Measurements from ENCODE around the gene APOA4. TPM values are rescaled to one million over a fixed set of nuclear protein-coding genes. Genes with fewer than 3 reads are reported as not detected.

Gene APOA4
- polyA plus RNA-seq, 1 donor from 2014 or later: not detected

DNA sequence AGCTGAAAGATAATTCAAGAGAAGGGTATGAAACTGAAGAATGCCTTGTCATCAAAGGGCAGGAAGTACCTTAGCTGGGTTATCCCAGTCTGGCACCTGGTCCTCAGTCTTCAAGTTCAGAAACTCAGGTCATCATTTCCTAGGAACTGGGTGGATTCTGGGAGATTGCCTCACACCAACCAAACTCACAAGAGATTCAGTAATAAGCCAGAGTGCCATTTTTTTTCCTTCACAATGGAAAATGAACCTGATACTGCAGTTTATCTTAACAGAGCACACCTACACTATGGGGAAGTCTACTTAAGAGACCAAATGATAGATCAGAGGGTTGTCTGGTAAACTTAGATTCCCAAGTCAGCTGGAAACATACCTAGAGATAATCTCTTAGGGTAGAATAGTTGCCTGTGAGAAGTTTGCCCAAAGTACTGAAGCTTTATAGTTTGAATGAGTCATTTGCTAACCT, 46.6 kb downstream of the APOA4 start:
- no peak overlapping the region for H2AFZ ChIP-seq (ENCODE audit: low read depth, low read length)
- no peaks in the 10 kb centered on the region for H4K20me1 ChIP-seq (ENCODE audit: insufficient read depth)
- TF ChIP-seq EP300 (conservative IDR thresholded peaks at IDR 0.05; ENCODE audit: poor library complexity, severe bottlenecking) (no peak), TAF1 (IDR thresholded peaks at IDR 0.05; ENCODE audit: low read depth) (no peak), MXI1 (conservative IDR thresholded peaks at IDR 0.05; ENCODE audit: poor library complexity, severe bottlenecking) (no peak), SMC3 (conservative IDR thresholded peaks at IDR 0.05; ENCODE audit: poor library complexity) (no peak), POLR2AphosphoS5 (IDR thresholded peaks at IDR 0.05) (no peak), RAD21 (conservative IDR thresholded peaks at IDR 0.05) (no peak), EZH2 (IDR thresholded peaks at IDR 0.05; ENCODE audit: borderline replicate concordance, insufficient read depth, low read length, poor library complexity, severe bottlenecking) (no peak)
- TF ChIP-seq, protein P1, sequence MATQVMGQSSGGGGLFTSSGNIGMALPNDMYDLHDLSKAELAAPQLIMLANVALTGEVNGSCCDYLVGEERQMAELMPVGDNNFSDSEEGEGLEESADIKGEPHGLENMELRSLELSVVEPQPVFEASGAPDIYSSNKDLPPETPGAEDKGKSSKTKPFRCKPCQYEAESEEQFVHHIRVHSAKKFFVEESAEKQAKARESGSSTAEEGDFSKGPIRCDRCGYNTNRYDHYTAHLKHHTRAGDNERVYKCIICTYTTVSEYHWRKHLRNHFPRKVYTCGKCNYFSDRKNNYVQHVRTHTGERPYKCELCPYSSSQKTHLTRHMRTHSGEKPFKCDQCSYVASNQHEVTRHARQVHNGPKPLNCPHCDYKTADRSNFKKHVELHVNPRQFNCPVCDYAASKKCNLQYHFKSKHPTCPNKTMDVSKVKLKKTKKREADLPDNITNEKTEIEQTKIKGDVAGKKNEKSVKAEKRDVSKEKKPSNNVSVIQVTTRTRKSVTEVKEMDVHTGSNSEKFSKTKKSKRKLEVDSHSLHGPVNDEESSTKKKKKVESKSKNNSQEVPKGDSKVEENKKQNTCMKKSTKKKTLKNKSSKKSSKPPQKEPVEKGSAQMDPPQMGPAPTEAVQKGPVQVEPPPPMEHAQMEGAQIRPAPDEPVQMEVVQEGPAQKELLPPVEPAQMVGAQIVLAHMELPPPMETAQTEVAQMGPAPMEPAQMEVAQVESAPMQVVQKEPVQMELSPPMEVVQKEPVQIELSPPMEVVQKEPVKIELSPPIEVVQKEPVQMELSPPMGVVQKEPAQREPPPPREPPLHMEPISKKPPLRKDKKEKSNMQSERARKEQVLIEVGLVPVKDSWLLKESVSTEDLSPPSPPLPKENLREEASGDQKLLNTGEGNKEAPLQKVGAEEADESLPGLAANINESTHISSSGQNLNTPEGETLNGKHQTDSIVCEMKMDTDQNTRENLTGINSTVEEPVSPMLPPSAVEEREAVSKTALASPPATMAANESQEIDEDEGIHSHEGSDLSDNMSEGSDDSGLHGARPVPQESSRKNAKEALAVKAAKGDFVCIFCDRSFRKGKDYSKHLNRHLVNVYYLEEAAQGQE (IDR thresholded peaks at IDR 0.05; ENCODE audit: borderline replicate concordance): no peak
- TF ChIP-seq, protein P2, sequence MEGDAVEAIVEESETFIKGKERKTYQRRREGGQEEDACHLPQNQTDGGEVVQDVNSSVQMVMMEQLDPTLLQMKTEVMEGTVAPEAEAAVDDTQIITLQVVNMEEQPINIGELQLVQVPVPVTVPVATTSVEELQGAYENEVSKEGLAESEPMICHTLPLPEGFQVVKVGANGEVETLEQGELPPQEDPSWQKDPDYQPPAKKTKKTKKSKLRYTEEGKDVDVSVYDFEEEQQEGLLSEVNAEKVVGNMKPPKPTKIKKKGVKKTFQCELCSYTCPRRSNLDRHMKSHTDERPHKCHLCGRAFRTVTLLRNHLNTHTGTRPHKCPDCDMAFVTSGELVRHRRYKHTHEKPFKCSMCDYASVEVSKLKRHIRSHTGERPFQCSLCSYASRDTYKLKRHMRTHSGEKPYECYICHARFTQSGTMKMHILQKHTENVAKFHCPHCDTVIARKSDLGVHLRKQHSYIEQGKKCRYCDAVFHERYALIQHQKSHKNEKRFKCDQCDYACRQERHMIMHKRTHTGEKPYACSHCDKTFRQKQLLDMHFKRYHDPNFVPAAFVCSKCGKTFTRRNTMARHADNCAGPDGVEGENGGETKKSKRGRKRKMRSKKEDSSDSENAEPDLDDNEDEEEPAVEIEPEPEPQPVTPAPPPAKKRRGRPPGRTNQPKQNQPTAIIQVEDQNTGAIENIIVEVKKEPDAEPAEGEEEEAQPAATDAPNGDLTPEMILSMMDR (IDR thresholded peaks at IDR 0.05; ENCODE audit: poor library complexity, severe bottlenecking): no peak
- H3K27me3 ChIP-seq (ENCODE audit: insufficient read depth, low read depth, low read length): no peaks in the 10 kb centered on the region
- H3K27ac ChIP-seq (ENCODE audit: low read length): no peak overlapping the region
- H3K4me3 ChIP-seq (ENCODE audit: low read length): no peak overlapping the region
- no peaks in the 10 kb centered on the region for H3F3A ChIP-seq (ENCODE audit: insufficient read depth, low read length, poor library complexity, severe bottlenecking)
- no peaks in the 10 kb centered on the region for H3K9me3 ChIP-seq (ENCODE audit: low read length)
- no peak overlapping the region for H3K4me2 ChIP-seq (ENCODE audit: low read length)
- no peaks in the 10 kb centered on the region for H3K36me3 ChIP-seq (ENCODE audit: insufficient read depth, low read length)
- H3K9me2 ChIP-seq (ENCODE audit: insufficient read depth, low read length): no peaks in the 10 kb centered on the region
- H3K79me2 ChIP-seq (replicated peaks; ENCODE audit: insufficient read depth, low read length): peaks cover 7% of the 10 kb centered on the region
- no peak overlapping the region for H3K9ac ChIP-seq (ENCODE audit: low read length)

DNA sequence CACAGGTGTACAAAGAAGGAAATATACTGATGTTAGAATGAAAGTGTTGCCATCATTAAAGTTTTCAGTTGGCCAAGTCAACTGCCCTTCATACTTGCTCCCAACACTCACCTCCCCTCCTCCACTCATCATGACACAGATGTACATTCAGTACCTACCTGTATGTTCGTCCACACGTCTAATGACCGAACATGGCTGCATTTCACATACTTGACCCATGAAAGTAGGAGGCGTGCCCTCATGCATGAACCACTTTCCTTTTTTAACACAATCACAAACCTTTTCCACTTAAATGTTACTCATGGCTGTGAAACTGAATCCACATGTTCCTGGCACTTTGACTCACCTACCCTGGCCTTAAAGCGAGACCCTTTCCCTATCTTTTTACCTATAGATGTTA, 47.1 kb downstream of the APOA4 start:
- no peaks in the 10 kb centered on the region for H4K20me1 ChIP-seq (ENCODE audit: insufficient read depth)
- TF ChIP-seq MXI1 (conservative IDR thresholded peaks at IDR 0.05; ENCODE audit: poor library complexity, severe bottlenecking): no peak
- TF ChIP-seq, protein P1 (IDR thresholded peaks at IDR 0.05; ENCODE audit: borderline replicate concordance): no peak
- TF ChIP-seq EZH2 (IDR thresholded peaks at IDR 0.05; ENCODE audit: borderline replicate concordance, insufficient read depth, low read length, poor library complexity, severe bottlenecking): no peak
- TF ChIP-seq TAF1 (IDR thresholded peaks at IDR 0.05; ENCODE audit: low read depth): no peak
- TF ChIP-seq SMC3 (conservative IDR thresholded peaks at IDR 0.05; ENCODE audit: poor library complexity): no peak
- no peak for TF ChIP-seq RAD21 (conservative IDR thresholded peaks at IDR 0.05)
- H3K9me3 ChIP-seq (ENCODE audit: low read length): no peaks in the 10 kb centered on the region
- no peaks in the 10 kb centered on the region for H3K36me3 ChIP-seq (ENCODE audit: insufficient read depth, low read length)
- H2AFZ ChIP-seq (ENCODE audit: low read depth, low read length): no peak overlapping the region
- H3K27me3 ChIP-seq (ENCODE audit: insufficient read depth, low read depth, low read length): no peaks in the 10 kb centered on the region
- no peaks in the 10 kb centered on the region for H3F3A ChIP-seq (ENCODE audit: insufficient read depth, low read length, poor library complexity, severe bottlenecking)
- H3K4me3 ChIP-seq (ENCODE audit: low read length): no peak overlapping the region
- H3K9ac ChIP-seq (ENCODE audit: low read length): no peak overlapping the region
- no peaks in the 10 kb centered on the region for H3K9me2 ChIP-seq (ENCODE audit: insufficient read depth, low read length)
- H3K79me2 ChIP-seq (replicated peaks; ENCODE audit: insufficient read depth, low read length): peaks cover 13% of the 10 kb centered on the region
- H3K4me2 ChIP-seq (ENCODE audit: low read length): no peak overlapping the region
- H3K27ac ChIP-seq (ENCODE audit: low read length): no peak overlapping the region
